Liver (tissue), 9 donors: Measurements from ENCODE around the gene CEP85L. TPM values are rescaled to one million over a fixed set of nuclear protein-coding genes. Genes with fewer than 3 reads are reported as not detected.

ENCODE experiments used
- DNase-seq: peaks from one replicate; pipeline ENCODE4 v3.0.0-alpha.2; 2017; ENCODE audit warnings: low spot score
- H3K27ac ChIP-seq, 2 donors: one replicate each; pipeline ENCODE4 v1.7.0; 2013; ENCODE audit warnings: inconsistent platforms in 2 of 2, low read length in 2 of 2, control low read depth in 1 of 2, low read depth in 1 of 2, mild to moderate bottlenecking in 1 of 2
- H3K27me3 ChIP-seq, 4 donors: one replicate each; pipeline versions ENCODE4 v1.6.1 to v1.7.0; 2013; ENCODE audit warnings: low read length in 3 of 4, inconsistent platforms in 1 of 4, mild to moderate bottlenecking in 1 of 4, moderate library complexity in 1 of 4; ENCODE audit not compliant: control insufficient read depth in 4 of 4, insufficient read depth in 4 of 4
- H3K36me3 ChIP-seq, 4 donors: one replicate each; pipeline versions ENCODE4 v1.6.1 to v1.7.0; 2013; ENCODE audit warnings: low read length in 3 of 4, mild to moderate bottlenecking in 3 of 4, low read depth in 1 of 4, moderate library complexity in 1 of 4; ENCODE audit not compliant: control insufficient read depth in 4 of 4, insufficient read depth in 3 of 4
- H3K4me1 ChIP-seq, 4 donors: one replicate each; pipeline versions ENCODE4 v1.6.1 to v1.7.0; 2013; ENCODE audit warnings: low read length in 3 of 4, mild to moderate bottlenecking in 3 of 4, moderate library complexity in 1 of 4; ENCODE audit not compliant: control insufficient read depth in 4 of 4, insufficient read depth in 4 of 4
- H3K4me3 ChIP-seq, 3 donors: one replicate each; pipeline versions ENCODE4 v1.6.1 to v1.7.0; 2013; ENCODE audit warnings: low read length in 3 of 3, control low read depth in 1 of 3, low read depth in 1 of 3, mild to moderate bottlenecking in 1 of 3
- H3K9ac ChIP-seq, 2 donors: one replicate each; pipeline ENCODE4 v1.7.0; 2013; ENCODE audit warnings: low read length in 2 of 2, mild to moderate bottlenecking in 2 of 2, moderate library complexity in 2 of 2, control low read depth in 1 of 2, low read depth in 1 of 2
- H3K9me3 ChIP-seq, 4 donors: one replicate each; pipeline versions ENCODE4 v1.6.1 to v1.7.0; 2013; ENCODE audit warnings: low read length in 3 of 4; ENCODE audit not compliant: control insufficient read depth in 4 of 4
- ATF3 ChIP-seq: IDR thresholded peaks from 2 replicates; pipeline ENCODE4 v1.6.1; 2016; ENCODE audit warnings: antibody characterized with exemption
- CTCF ChIP-seq: fragments of 150-350 bp; IDR thresholded peaks from 2 replicates; pipeline ENCODE4 v1.5.1; 2017; ENCODE audit warnings: improper control_type of control experiment, low read depth, low read length; ENCODE audit not compliant: missing input control
- EGR1 ChIP-seq, 2 donors: IDR thresholded peaks; 2 replicates each; pipeline ENCODE4 v1.6.1; 2016 to 2018; ENCODE audit warnings: antibody characterized with exemption in 2 of 2, low read depth in 2 of 2
- FOXA2 ChIP-seq: IDR thresholded peaks from 2 replicates; pipeline ENCODE4 v1.6.1; 2016; ENCODE audit warnings: antibody characterized with exemption
- GABPA ChIP-seq, 2 donors: IDR thresholded peaks in 1 of 2; conservative IDR thresholded peaks in 1 of 2; 2 replicates each; pipeline ENCODE4 v1.6.1; 2016; ENCODE audit warnings: antibody characterized with exemption in 2 of 2, mild to moderate bottlenecking in 1 of 2, moderate library complexity in 1 of 2
- HNF4A ChIP-seq, 2 donors: conservative IDR thresholded peaks; 2 replicates each; pipeline ENCODE4 v1.6.1; 2016; ENCODE audit warnings: antibody characterized with exemption in 2 of 2, mild to moderate bottlenecking in 2 of 2
- HNF4G ChIP-seq: IDR thresholded peaks from 2 replicates; pipeline ENCODE4 v1.6.1; 2016; ENCODE audit warnings: antibody characterized with exemption
- JUND ChIP-seq, 2 donors: IDR thresholded peaks; 2 replicates each; pipeline ENCODE4 v1.6.1; 2016; ENCODE audit warnings: antibody characterized with exemption in 2 of 2
- MAX ChIP-seq: IDR thresholded peaks from 2 replicates; pipeline ENCODE4 v1.6.1; 2016; ENCODE audit warnings: antibody characterized with exemption
- NR2F2 ChIP-seq: IDR thresholded peaks from 2 replicates; pipeline ENCODE4 v1.6.1; 2016; ENCODE audit warnings: antibody characterized with exemption
- RAD21 ChIP-seq, 2 donors: IDR thresholded peaks; 2 replicates each; pipeline ENCODE4 v1.6.1; 2016; ENCODE audit warnings: antibody characterized with exemption in 2 of 2, mild to moderate bottlenecking in 2 of 2
- REST ChIP-seq: IDR thresholded peaks from 2 replicates; pipeline ENCODE4 v1.6.1; 2016; ENCODE audit warnings: antibody characterized with exemption, mild to moderate bottlenecking
- RXRA ChIP-seq, 2 donors: IDR thresholded peaks; 2 replicates each; pipeline ENCODE4 v1.6.1; 2017 to 2018; ENCODE audit warnings: antibody characterized with exemption in 2 of 2, mild to moderate bottlenecking in 1 of 2
- SP1 ChIP-seq: IDR thresholded peaks from 2 replicates; pipeline ENCODE4 v1.6.1; 2018; ENCODE audit warnings: antibody characterized with exemption, mild to moderate bottlenecking
- TAF1 ChIP-seq: conservative IDR thresholded peaks from 2 replicates; pipeline ENCODE4 v1.6.1; 2016; ENCODE audit warnings: antibody characterized with exemption, mild to moderate bottlenecking
- YY1 ChIP-seq: IDR thresholded peaks from 2 replicates; pipeline ENCODE4 v1.6.1; 2016; ENCODE audit warnings: antibody characterized with exemption, mild to moderate bottlenecking
- ZBTB33 ChIP-seq: IDR thresholded peaks from 2 replicates; pipeline ENCODE4 v1.6.1; 2016; ENCODE audit warnings: antibody characterized with exemption
- WGBS: extraction: QIAGEN DNeasy Blood & Tissue Kit; methylation state at CpG from one replicate; pipeline ENCODE4 v1.1.7; 2013; 5-methylcytosine and 5-hydroxymethylcytosine counted together
- polyA plus RNA-seq, 2 donors: library from polyadenylated mRNA; stranded (reverse) in 1 of 2; unstranded in 1 of 2; fragments of 200-250 nt in 1 of 2; fragments of >200 nt in 1 of 2; fragmentation: Nextera tagmentation in 1 of 2; extraction: Ambion mirVana in 1 of 2; gene quantifications; one replicate each; pipeline versions ENCODE4 v1.2.1 to v1.2.3, GENCODE V29; 2013 to 2015
- total RNA-seq, 2 donors: library from RNA; depleted of rRNA; stranded (reverse); fragments of >200 nt; gene quantifications; one replicate each; pipeline ENCODE4 v1.2.3, GENCODE V29; 2014
- donor health status: healthy.
- donor health status: healthy.
- donor health status: healthy.
- donor health status: healthy.
- donor health status: healthy.

The CEP85L gene
- total and polyA plus RNA-seq, 4 donors, result 0.40 to 6.4 (median 2.3) TPM

GRCh38 chr6:118648866-118649554 is 2.4 kb downstream of the CEP85L start:
- Histone ChIP-seq H3K27me3 (no peaks in the 10 kb centered on the region), H3K9me3 (no peaks in the 10 kb centered on the region), H3K4me1 (peaks cover 0 to 23% (median 15%) of the 10 kb centered on the region in 4 donors), H3K9ac (no peak overlapping the region), H3K27ac (no peak overlapping the region), H3K36me3 (no peaks in the 10 kb centered on the region), H3K4me3 (no peak overlapping the region)
- no peak for TF ChIP-seq RAD21 (IDR thresholded peaks at IDR 0.05)
- no peak for TF ChIP-seq EGR1 (IDR thresholded peaks at IDR 0.05; ENCODE audit: low read depth in 2 of 2)
- TF ChIP-seq REST, result no peak
- no peak for TF ChIP-seq MAX
- no peak for TF ChIP-seq NR2F2
- no peak for TF ChIP-seq CTCF
- no peak for TF ChIP-seq HNF4A (conservative IDR thresholded peaks at IDR 0.05)
- TF ChIP-seq HNF4G, result no peak
- TF ChIP-seq JUND (IDR thresholded peaks at IDR 0.05), result no peak
- TF ChIP-seq SP1, result no peak
- TF ChIP-seq GABPA (IDR thresholded peaks at IDR 0.05 in 1 of 2, conservative IDR thresholded peaks at IDR 0.05 in 1 of 2), result no peak
- TF ChIP-seq YY1, result no peak
- TF ChIP-seq FOXA2, result no peak
- TF ChIP-seq TAF1, result no peak
- TF ChIP-seq ZBTB33, result no peak
- no peak for TF ChIP-seq RXRA (IDR thresholded peaks at IDR 0.05)
- no peak for TF ChIP-seq ATF3
- WGBS, result 71% methylated on average over 2 of the region's 2 CpGs
- DNase-seq, result no peak
